ENCODE results near the gene TNNT1.
A peak's percentile ranks its signal among the peaks of the same experiment; 100 is the strongest.

The TNNT1 gene

GRCh38 chr19:55086730-55087541, 62.1 kb downstream of the TNNT1 start:
- DNase-seq, result peak; percentile 70

GRCh38 chr19:55085923-55086715, 62.9 kb downstream of the TNNT1 start:
- DNase-seq, result no peak

- DNase-seq, result no peak
These were observed 64.6 kb downstream of the TNNT1 start for GRCh38 chr19:55084416-55084815.

- DNase-seq, result no peak
These were observed 65.8 kb downstream of the TNNT1 start for GRCh38 chr19:55083004-55083850.

Data from activated CD4-positive, alpha-beta T cell treated with anti-CD3 and anti-CD28 coated beads for 48 hours (primary cell).